BE2C (cell line): ENCODE results near the gene RPS21.
"Not testable (repeated sequence)": the region's sequence is repeated elsewhere in the genome, so short reads cannot be mapped to it uniquely, and the experiment has no call there.

Source experiments
- DNase-seq: peaks from one replicate; pipeline ENCODE4 v3.0.0-alpha.2; 2020
- H3K27me3 ChIP-seq: fragments of 250-450 bp; sonication (Bioruptor Pico); 2 replicates; pipeline ENCODE4 v1.5.1; 2020; ENCODE audit warnings: mild to moderate bottlenecking
- H3K36me3 ChIP-seq: fragments of 250-450 bp; sonication (Bioruptor Pico); 2 replicates; pipeline ENCODE4 v1.5.1; 2020; ENCODE audit warnings: mild to moderate bottlenecking
- H3K4me1 ChIP-seq: fragments of 250-450 bp; sonication (Bioruptor Pico); 2 replicates; pipeline ENCODE4 v1.5.1; 2020
- H3K4me3 ChIP-seq: 2 replicates; pipeline ENCODE4 v1.5.1; 2011; ENCODE audit warnings: low read depth, low read length
- H3K9me3 ChIP-seq: fragments of 250-450 bp; sonication (Bioruptor Pico); 2 replicates; pipeline ENCODE4 v1.5.1; 2020
- CTCF ChIP-seq: IDR thresholded peaks from 2 replicates; pipeline ENCODE4 v1.5.1; 2012; ENCODE audit warnings: mild to moderate bottlenecking, low read depth, low read length

RPS21 gene

GRCh38 chr20:62370807-62371587, 15.9 kb upstream of the RPS21 start:
- DNase-seq: no peak
- TF ChIP-seq CTCF: no peak
- Histone ChIP-seq H3K9me3 (no peaks in the 10 kb centered on the region), H3K36me3 (no peaks in the 10 kb centered on the region), H3K27me3 (peaks cover 3% of the 10 kb centered on the region; the same call in 1 of the 2 replicates), H3K4me1 (peaks cover 23% of the 10 kb centered on the region), H3K4me3 (no peak overlapping the region)

DNA sequence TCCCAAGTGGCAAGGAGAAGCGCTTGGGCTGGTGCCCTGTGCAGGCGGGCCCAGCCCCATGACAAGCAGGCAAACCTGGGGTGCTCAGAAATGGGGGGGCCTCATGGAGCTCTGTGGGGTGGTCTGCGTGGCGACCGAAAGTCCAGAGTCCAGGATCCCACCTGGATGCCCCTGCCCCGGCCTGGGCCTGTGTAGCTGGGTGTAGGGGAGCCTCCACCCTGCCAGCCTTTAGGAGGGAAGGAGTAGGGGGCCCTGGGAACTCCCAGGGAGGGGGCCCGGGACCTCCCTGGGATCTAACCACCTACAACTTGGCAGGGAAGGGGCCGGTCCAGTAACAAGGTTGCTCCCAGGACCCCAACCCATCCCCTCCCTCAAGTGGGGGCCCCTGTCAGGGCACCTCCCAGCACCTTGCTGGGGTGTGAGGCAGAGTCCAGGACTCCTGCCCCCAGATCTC, 15.3 kb upstream of the RPS21 start:
- peaks cover 28% of the 10 kb centered on the region for H3K4me1 ChIP-seq
- H3K27me3 ChIP-seq: peaks cover 3% of the 10 kb centered on the region; the same call in 1 of the 2 replicates
- no peak for TF ChIP-seq CTCF
- H3K4me3 ChIP-seq: no peak overlapping the region
- DNase-seq: no peak
- no peaks in the 10 kb centered on the region for H3K9me3 ChIP-seq
- no peaks in the 10 kb centered on the region for H3K36me3 ChIP-seq

DNA sequence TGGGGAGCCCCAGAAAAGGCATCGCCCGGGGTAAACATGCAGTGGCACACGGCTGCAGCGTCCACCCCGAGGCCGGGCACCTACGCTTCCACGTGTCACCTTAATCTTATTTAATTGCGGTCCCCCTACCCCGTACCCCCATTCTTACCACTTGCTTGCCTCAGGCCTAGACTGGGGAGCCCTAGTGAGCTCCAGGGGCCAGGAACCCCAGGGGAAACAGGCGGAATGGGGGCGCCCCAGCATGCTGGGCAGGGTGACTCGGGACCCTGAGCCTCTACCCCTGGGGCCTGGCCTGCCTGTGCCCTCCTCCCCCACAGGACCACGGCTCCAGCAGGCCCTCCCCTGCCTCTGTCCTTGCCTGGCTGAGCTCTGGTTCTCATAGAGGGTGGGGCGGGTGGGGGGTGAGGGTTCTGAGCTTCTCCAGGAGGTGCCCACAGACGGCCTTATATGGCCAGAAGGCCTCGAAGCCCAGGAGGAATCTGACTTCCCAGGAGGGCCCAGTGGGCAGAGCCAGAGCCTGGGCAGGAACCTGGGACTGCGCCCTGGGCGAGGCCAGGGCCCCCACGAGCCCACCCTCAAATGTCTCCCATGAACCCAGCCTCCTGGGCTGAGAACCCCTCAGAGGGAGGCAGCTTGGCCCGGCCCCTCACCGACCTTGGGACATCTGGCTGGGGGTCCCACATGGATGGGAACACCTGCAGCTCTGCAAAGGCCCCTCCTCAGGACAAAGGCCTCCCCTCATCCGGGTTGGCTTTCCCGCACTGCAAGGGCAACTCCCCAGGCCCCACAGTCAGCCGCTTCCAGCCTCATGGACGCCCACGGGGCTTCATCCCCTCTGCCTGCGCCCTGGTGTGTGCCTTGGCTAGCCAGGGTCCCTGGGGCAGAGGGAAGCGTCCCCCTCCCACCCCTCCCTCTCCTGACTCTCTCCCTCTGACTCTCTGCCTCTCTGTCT, 14.6 kb upstream of the RPS21 start:
- Histone ChIP-seq H3K36me3 (no peaks in the 10 kb centered on the region), H3K4me3 (no peak overlapping the region), H3K27me3 (peaks cover 3% of the 10 kb centered on the region; the same call in 1 of the 2 replicates), H3K4me1 (peaks cover 35% of the 10 kb centered on the region), H3K9me3 (no peaks in the 10 kb centered on the region)
- TF ChIP-seq CTCF: no peak
- no peak for DNase-seq

- DNase-seq, H3K27me3 ChIP-seq, H3K9me3 ChIP-seq, H3K36me3 ChIP-seq, H3K4me3 ChIP-seq: not testable (repeated sequence)
- H3K4me1 ChIP-seq: peaks cover 25% of the 10 kb centered on the region
Measured at GRCh38 chr20:62373631-62374179, 13.2 kb upstream of the RPS21 start.

DNA sequence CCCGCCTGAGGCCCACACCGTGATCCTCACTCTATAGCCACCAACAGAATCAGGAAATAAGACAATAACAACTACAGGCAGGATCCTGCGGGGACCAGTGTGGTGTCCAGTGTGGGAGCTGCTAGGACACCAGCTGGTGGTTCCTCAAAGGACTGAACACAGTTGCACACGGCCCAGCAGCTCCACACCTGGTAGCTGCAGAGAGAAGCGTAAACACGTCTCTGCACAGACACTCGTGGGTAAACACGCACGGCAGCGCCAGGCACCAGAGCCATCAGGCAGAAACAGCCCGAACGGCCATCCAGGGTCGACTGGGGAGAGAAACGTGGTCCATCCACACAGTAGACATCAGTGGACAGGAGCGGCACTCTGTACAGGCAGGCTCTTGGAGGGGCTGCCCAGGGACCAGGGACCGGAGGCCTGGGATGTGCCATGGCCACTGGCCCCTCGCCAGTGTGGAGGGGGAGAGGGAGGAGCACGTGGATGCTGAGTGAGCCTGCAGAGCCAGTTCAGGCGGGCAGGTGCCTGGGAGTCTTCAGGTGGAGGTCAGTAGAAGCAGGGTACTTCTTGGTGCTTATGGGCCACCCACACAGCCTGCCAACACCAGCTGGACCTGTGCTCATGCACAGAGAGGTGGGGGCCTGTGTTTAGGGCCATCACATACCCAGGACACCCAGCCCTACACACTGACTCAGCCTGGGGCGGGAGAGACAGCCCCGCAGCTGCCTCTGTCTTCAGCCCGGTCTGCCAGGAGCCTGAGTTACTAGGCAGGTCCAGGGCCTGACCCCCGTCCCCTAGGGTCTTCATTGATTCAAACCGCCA, 12.4 kb upstream of the RPS21 start:
- H3K9me3 ChIP-seq: no peaks in the 10 kb centered on the region
- H3K4me1 ChIP-seq: peaks cover 22% of the 10 kb centered on the region
- no peak for DNase-seq
- no peak overlapping the region for H3K4me3 ChIP-seq
- no peaks in the 10 kb centered on the region for H3K27me3 ChIP-seq
- H3K36me3 ChIP-seq: no peaks in the 10 kb centered on the region
- no peak for TF ChIP-seq CTCF
